Hepatocyte (in vitro differentiated cells): ENCODE measurements around the gene UBR3.

Experiments
- CTCF ChIP-seq: fragments of 200-600 bp; sonication (generic); IDR thresholded peaks from 2 replicates; pipeline ENCODE4 v1.5.1; 2016; ENCODE audit warnings: antibody characterized with exemption, mild to moderate bottlenecking; ENCODE audit not compliant: poor library complexity
- EZH2 ChIP-seq: fragments of 200-600 bp; sonication (generic); IDR thresholded peaks from 2 replicates; pipeline ENCODE4 v1.6.1; 2016; ENCODE audit warnings: antibody characterized with exemption, mild to moderate bottlenecking, borderline replicate concordance
- EZH2phosphoT487 ChIP-seq: fragments of 200-600 bp; sonication (generic); IDR thresholded peaks from one replicate; pipeline ENCODE4 v1.6.1; 2018; ENCODE audit warnings: antibody characterized with exemption, mild to moderate bottlenecking, low read depth, moderate library complexity; ENCODE audit not compliant: unreplicated experiment, severe bottlenecking

- peak; percentile 57 for TF ChIP-seq CTCF
- TF ChIP-seq EZH2 = no peak
- TF ChIP-seq EZH2phosphoT487 = no peak
These were observed 50.1 kb downstream of the UBR3 start for GRCh38 chr2:169877398-169877797.
